ENCODE measurements around the gene PPP1R16B.

DNA sequence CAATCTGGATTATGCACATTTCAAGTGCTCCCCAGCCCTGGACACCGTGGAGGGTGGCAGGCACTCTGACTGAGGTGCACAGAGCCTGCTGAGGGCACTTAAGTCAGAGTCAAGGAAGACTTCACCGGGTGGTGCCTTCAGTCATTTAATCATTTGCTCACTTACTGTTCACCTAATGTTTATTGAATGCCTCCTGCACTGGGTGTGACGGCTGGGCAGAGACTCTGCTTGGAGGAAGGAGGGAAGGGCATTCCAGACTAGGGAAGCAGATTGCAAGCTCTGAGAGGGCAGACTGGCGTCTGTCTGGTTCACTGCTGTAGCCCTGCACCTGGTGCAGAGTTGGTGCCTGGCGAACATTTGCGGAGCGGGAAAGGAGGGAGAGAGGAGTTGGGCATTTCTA lies 66.5 kb downstream of the PPP1R16B start:
- no peak for TF ChIP-seq CTCF (IDR thresholded peaks at IDR 0.05)
- no peak for TF ChIP-seq POLR2A (IDR thresholded peaks at IDR 0.05)
